OCI-LY1 (cell line): ENCODE data around the gene RAB40B.
"Not testable (repeated sequence)": the region's sequence is repeated elsewhere in the genome, so short reads cannot be mapped to it uniquely, and the experiment has no call there.

Source experiments
- H2AFZ ChIP-seq: fragments of 200-600 bp; sonication (generic), shearing (Covaris generic); 2 replicates; pipeline ENCODE4 v1.6.0; 2014; ENCODE audit warnings: antibody characterized with exemption, mild to moderate bottlenecking, low read length
- H3F3A ChIP-seq: fragments of 200-600 bp; sonication (generic), shearing (Covaris generic); 2 replicates; pipeline ENCODE4 v1.6.0; 2014; ENCODE audit warnings: mild to moderate bottlenecking, antibody characterized with exemption, low read length, moderate library complexity; ENCODE audit not compliant: insufficient read depth
- H3K27ac ChIP-seq: fragments of 200-600 bp; sonication (generic); 2 replicates; pipeline ENCODE4 v1.5.1; 2014; ENCODE audit warnings: low read length, mixed run types, mild to moderate bottlenecking, low read depth; ENCODE audit not compliant: poor library complexity, severe bottlenecking
- H3K27me3 ChIP-seq: fragments of 200-600 bp; sonication (generic); 2 replicates; pipeline ENCODE4 v1.6.0; 2014; ENCODE audit warnings: antibody characterized with exemption, mild to moderate bottlenecking, low read length, moderate library complexity; ENCODE audit not compliant: insufficient read depth
- H3K36me3 ChIP-seq: fragments of 200-600 bp; sonication (generic); 2 replicates; pipeline ENCODE4 v1.6.1; 2014; ENCODE audit warnings: mild to moderate bottlenecking, antibody characterized with exemption, low read length, moderate library complexity, mixed read lengths; ENCODE audit not compliant: insufficient read depth
- H3K4me1 ChIP-seq: fragments of 200-600 bp; sonication (generic); 2 replicates; pipeline ENCODE4 v1.5.1; 2014; ENCODE audit warnings: mild to moderate bottlenecking, low read length, moderate library complexity; ENCODE audit not compliant: insufficient read depth, severe bottlenecking
- H3K4me2 ChIP-seq: fragments of 200-600 bp; sonication (generic), shearing (Covaris generic); 2 replicates; pipeline ENCODE4 v1.6.1; 2014; ENCODE audit warnings: low read length
- H3K4me3 ChIP-seq: fragments of 200-600 bp; sonication (generic); 2 replicates; pipeline ENCODE4 v1.5.1; 2014; ENCODE audit warnings: low read length, low read depth, mild to moderate bottlenecking, mixed read lengths; ENCODE audit not compliant: poor library complexity, severe bottlenecking
- H3K79me2 ChIP-seq: fragments of 200-600 bp; shearing (Covaris generic); 2 replicates; pipeline ENCODE4 v1.6.1; 2016; ENCODE audit warnings: mixed run types, low read length, mixed read lengths; ENCODE audit not compliant: insufficient read depth
- H3K9ac ChIP-seq: fragments of 200-600 bp; sonication (generic), shearing (Covaris generic); 2 replicates; pipeline ENCODE4 v1.6.1; 2014; ENCODE audit warnings: mild to moderate bottlenecking, low read length, mixed read lengths
- H3K9me2 ChIP-seq: fragments of 200-600 bp; sonication (generic), shearing (Covaris generic); 2 replicates; pipeline ENCODE4 v1.6.1; 2014; ENCODE audit warnings: low read depth, mild to moderate bottlenecking, low read length, mixed read lengths
- H3K9me3 ChIP-seq: fragments of 200-600 bp; shearing (Covaris generic); 2 replicates; pipeline ENCODE4 v1.6.1; 2014; ENCODE audit warnings: low read length, mixed read lengths
- H4K20me1 ChIP-seq: fragments of 200-600 bp; sonication (generic), shearing (Covaris generic); 2 replicates; pipeline ENCODE4 v1.6.0; 2016; ENCODE audit warnings: mild to moderate bottlenecking, low read length; ENCODE audit not compliant: insufficient read depth
- CTCF ChIP-seq: fragments of 200-600 bp; sonication (generic), shearing (Covaris generic); IDR thresholded peaks from 2 replicates; pipeline ENCODE4 v1.5.1; 2017; ENCODE audit warnings: mild to moderate bottlenecking, antibody characterized with exemption, low read length, moderate library complexity, mixed read lengths
- EZH2 ChIP-seq: fragments of 200-600 bp; sonication (generic), shearing (Covaris generic); IDR thresholded peaks from 2 replicates; pipeline ENCODE4 v1.8.0; 2017; ENCODE audit warnings: borderline replicate concordance, mixed run types, mild to moderate bottlenecking, antibody characterized with exemption, low read length, moderate library complexity, mixed read lengths

Gene RAB40B

GRCh38 chr17:82698065-82698973 is at the start of gene RAB40B:
TSS of gene RAB40B (minus strand) at chr17:82698698. CDS start at chr17:82698596, 102 bp downstream.
- Histone ChIP-seq H2AFZ (no peak within 1 kb of the TSS), H4K20me1 (no peaks in the 10 kb centered on the region), H3K9me2 (no peaks in the 10 kb centered on the region), H3K27ac (no peak within 1 kb of the TSS), H3K9me3 (peaks cover 15% of the 10 kb centered on the region), H3F3A (no peaks in the 10 kb centered on the region), H3K79me2 (no peaks in the 10 kb centered on the region), H3K4me3 (peak within 1 kb of the TSS; percentile 65), H3K27me3 (peaks cover 3% of the 10 kb centered on the region; the same call in 1 of the 2 replicates), H3K4me2 (peak within 1 kb of the TSS; percentile 78), H3K4me1 (peaks cover 14% of the 10 kb centered on the region), H3K9ac (peak within 1 kb of the TSS; percentile 51; the same call in 1 of the 2 replicates), H3K36me3 (peaks cover 9% of the 10 kb centered on the region; the same call in 1 of the 2 replicates)
- no peak for TF ChIP-seq EZH2
- no peak for TF ChIP-seq CTCF

GRCh38 chr17:82745524-82745923 is 47.0 kb upstream of the RAB40B start:
- Histone ChIP-seq H3K9ac (no peak overlapping the region), H3K4me3 (no peak overlapping the region), H3K4me1 (no peaks in the 10 kb centered on the region), H3K27ac (no peak overlapping the region), H3K4me2 (no peak overlapping the region), H3F3A (no peaks in the 10 kb centered on the region), H2AFZ (no peak overlapping the region), H3K36me3 (peaks cover 20% of the 10 kb centered on the region), H3K79me2 (no peaks in the 10 kb centered on the region), H3K27me3 (no peaks in the 10 kb centered on the region), H4K20me1 (no peaks in the 10 kb centered on the region), H3K9me2 (no peaks in the 10 kb centered on the region), H3K9me3 (peaks cover 15% of the 10 kb centered on the region; the same call in 1 of the 2 replicates)
- no peak for TF ChIP-seq CTCF
- no peak for TF ChIP-seq EZH2

- H3K27me3 ChIP-seq, H3K9me2 ChIP-seq, H3K4me1 ChIP-seq, H2AFZ ChIP-seq, H3K4me3 ChIP-seq, H3K27ac ChIP-seq, H3K79me2 ChIP-seq, H3F3A ChIP-seq, H4K20me1 ChIP-seq, H3K4me2 ChIP-seq, H3K9ac ChIP-seq: not testable (repeated sequence)
- H3K9me3 ChIP-seq: peaks cover 14% of the 10 kb centered on the region; the same call in 1 of the 2 replicates
- peaks cover 25% of the 10 kb centered on the region for H3K36me3 ChIP-seq
Observed at GRCh38 chr17:82744736-82745135, 46.2 kb upstream of the RAB40B start.
